GM18951 (cell line): Measurements from ENCODE around the gene GRID1.

Source experiments
- POLR2A ChIP-seq: IDR thresholded peaks from 4 replicates; pipeline ENCODE4 v1.6.1; 2011; ENCODE audit warnings: mild to moderate bottlenecking; ENCODE audit not compliant: insufficient read length, insufficient read depth; ENCODE audit errors: extremely low read depth
- in situ Hi-C: fragments of 300-500 bp; cut with MboI; formaldehyde crosslinking; loops from one replicate; pipeline ENCODE4 v1.12.0; 2022; ENCODE audit warnings: low sequenced_read_pairs, mixed read lengths, inconsistent platforms; ENCODE audit not compliant: unreplicated experiment

Gene GRID1

DNA sequence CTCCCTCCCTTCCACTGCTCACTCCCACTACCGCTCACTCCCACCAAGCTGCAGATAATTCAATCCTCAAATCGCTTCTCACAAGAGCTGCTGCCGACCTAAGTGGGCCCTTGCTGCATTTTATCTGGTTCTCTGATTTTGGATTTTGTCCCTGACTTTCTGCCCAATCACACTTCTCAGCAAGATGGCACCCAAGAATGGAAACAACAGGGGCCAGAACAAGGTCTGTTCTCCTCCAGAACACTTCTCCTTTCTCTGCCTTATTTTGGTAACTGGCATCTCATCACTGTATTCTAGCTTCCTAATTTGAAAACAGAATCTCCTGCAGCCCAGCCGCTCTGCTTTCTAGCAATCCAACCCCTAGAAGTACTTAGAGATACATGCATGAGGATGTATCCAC is 172.8 kb downstream of the GRID1 start:
- in situ Hi-C loops = no loop called here
- TF ChIP-seq POLR2A = no peak

GRCh38 chr10:86192691-86193090 is 173.9 kb downstream of the GRID1 start:
- no peak for TF ChIP-seq POLR2A
- in situ Hi-C loops = no loop called here

- no peak for TF ChIP-seq POLR2A
Observed at GRCh38 chr10:86192147-86192546, 174.4 kb downstream of the GRID1 start.

GRCh38 chr10:86191686-86192085 is 174.9 kb downstream of the GRID1 start:
- in situ Hi-C loops = no loop called here

More at GRCh38 chr10:86192147-86192546, 174.4 kb downstream of the GRID1 start:
- in situ Hi-C loops = no loop called here

DNA sequence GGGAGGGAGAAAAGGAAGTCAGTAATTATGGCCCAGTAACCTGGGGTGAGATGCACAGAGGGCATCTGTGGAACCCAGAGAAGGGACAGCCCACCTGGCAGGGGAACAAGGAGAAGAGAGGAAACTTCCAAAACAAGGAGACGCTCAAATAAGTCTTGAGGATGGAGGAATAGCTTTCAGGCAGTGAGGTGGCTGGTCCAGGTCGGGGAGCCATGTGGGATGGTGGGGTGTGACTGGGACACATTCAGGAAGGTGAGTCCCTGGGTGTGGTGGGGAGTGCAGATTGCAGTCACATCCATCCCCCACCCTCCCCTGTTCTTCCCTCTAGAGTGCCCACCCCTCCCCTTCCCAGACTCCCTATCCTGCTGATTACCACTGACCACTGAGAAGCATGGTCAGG is 175.4 kb downstream of the GRID1 start:
- no peak for TF ChIP-seq POLR2A
- in situ Hi-C loops = no loop called here

More at GRCh38 chr10:86191686-86192085, 174.9 kb downstream of the GRID1 start:
- no peak for TF ChIP-seq POLR2A

GRCh38 chr10:86190291-86190690 is 176.3 kb downstream of the GRID1 start:
- no peak for TF ChIP-seq POLR2A

GRCh38 chr10:86189891-86190290 is 176.7 kb downstream of the GRID1 start:
- in situ Hi-C loops = no loop called here
- TF ChIP-seq POLR2A = no peak

More at GRCh38 chr10:86190291-86190690, 176.3 kb downstream of the GRID1 start:
- in situ Hi-C loops = no loop called here

GRCh38 chr10:86188796-86189558 is 177.6 kb downstream of the GRID1 start:
- no peak for TF ChIP-seq POLR2A
- in situ Hi-C loops = no loop called here

DNA sequence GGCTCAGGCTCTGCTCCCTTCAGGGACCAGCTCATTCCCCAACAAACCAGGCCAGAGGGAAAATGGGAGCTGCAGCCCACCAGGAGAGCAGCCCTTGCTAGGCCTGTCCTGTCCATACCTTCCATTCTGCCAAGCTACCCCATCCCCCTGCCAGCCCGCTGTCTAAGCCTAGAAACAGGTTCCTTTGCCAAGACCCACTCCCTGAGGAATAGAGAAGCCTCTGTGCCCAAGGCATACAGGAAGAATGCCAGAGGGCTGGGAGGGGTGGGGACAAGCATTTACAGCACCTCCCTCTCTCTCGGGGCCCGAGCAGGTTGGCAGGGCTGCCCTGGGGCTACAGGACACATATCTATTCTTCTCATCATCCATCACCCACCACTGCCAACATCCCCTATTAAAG is 178.3 kb downstream of the GRID1 start:
- in situ Hi-C loops = no loop called here
- TF ChIP-seq POLR2A = no peak

GRCh38 chr10:86187499-86188239 is 178.9 kb downstream of the GRID1 start:
- in situ Hi-C loops = no loop called here
- no peak for TF ChIP-seq POLR2A

- no peak for TF ChIP-seq POLR2A
- in situ Hi-C loops = no loop called here
Observed at GRCh38 chr10:86186633-86187032, 180.0 kb downstream of the GRID1 start.

GRCh38 chr10:86182595-86182994 is 184.0 kb downstream of the GRID1 start:
- TF ChIP-seq POLR2A = no peak
- in situ Hi-C loops = no loop called here

GRCh38 chr10:86182150-86182549 is 184.4 kb downstream of the GRID1 start:
- TF ChIP-seq POLR2A = no peak
- in situ Hi-C loops = no loop called here

- no peak for TF ChIP-seq POLR2A
- in situ Hi-C loops = no loop called here
Observed at GRCh38 chr10:86180861-86181260, 185.7 kb downstream of the GRID1 start.

GRCh38 chr10:86179961-86180360 is 186.6 kb downstream of the GRID1 start:
- no peak for TF ChIP-seq POLR2A
- in situ Hi-C loops = no loop called here
